NCI-H1417 (cell line): ENCODE results near the gene ZNF799.
"Not testable (repeated sequence)": the region's sequence is repeated elsewhere in the genome, so short reads cannot be mapped to it uniquely, and the experiment has no call there.

Source experiments
- DNase-seq, 3 experiments: peaks; one replicate each; lab custom pipeline; 2025; lab: John Stamatoyannopoulos, UW

ZNF799 gene

GRCh38 chr19:12364391-12365235 lies 36.5 kb downstream of the ZNF799 start:
- DNase-seq: peak in 1 of 3 experiments; percentile 54

DNA sequence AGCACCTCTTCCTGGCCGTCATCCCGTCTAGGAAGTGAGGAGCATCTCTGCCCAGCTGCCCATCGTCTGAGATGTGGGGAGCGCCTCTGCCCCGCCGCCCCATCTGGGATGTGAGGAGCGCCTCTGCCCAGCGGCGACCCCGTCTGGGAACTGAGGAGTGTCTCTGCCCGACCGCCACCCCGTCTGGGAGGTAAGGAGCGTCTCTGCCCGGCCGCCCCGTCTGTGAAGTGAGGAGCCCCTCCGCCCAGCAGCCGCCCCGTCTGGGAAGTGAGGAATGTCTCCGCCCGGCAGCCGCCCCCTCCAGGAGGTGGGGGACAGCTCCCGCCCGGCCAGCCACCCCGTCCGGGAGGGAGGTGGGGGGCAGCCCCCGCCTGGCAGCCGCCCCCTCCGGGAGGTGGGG lies 38.8 kb downstream of the ZNF799 start:
- DNase-seq: not testable (repeated sequence)

DNA sequence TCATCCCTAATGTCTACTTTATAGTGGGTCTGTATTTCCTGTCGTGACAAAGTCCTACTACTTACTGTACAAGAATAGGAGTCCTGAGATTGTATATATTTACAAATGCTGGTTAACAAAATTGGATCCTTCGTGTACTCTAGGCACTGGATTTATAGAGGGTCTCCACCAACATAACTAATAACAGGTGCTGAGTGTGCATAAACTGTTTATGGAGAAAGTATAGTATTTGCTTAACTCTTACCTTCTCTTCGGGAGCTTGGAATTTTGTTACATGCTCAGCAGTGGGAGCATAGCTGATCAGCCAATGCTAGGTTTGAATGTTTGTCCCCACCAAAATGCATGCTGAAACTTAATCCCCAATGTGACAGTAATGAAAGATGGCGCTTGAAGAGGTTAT lies 47.7 kb downstream of the ZNF799 start:
- DNase-seq: no peak

GRCh38 chr19:12350890-12351197 lies 50.2 kb downstream of the ZNF799 start:
- DNase-seq: no peak

GRCh38 chr19:12350185-12350889 lies 50.7 kb downstream of the ZNF799 start:
- no peak for DNase-seq

DNA sequence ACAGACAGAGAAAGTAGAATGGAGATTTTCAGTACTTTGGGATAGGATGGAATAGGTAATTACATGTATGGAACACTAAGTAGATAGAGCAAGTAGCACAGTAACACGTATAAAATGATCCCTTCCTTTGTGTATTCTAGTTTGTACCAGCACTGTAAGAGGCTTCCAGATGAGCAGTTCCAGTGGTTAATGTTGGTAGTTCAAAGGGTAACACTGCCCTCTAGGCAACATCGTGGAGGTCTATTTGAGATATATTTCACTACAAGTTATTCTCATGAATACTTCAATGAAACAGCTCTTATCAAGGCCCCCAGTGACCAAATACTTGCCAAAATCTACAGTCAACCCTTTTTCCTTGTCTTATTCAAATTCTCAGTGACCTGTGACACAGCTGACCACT lies 54.2 kb downstream of the ZNF799 start:
- peak in 1 of 3 experiments; percentile 19 for DNase-seq

DNA sequence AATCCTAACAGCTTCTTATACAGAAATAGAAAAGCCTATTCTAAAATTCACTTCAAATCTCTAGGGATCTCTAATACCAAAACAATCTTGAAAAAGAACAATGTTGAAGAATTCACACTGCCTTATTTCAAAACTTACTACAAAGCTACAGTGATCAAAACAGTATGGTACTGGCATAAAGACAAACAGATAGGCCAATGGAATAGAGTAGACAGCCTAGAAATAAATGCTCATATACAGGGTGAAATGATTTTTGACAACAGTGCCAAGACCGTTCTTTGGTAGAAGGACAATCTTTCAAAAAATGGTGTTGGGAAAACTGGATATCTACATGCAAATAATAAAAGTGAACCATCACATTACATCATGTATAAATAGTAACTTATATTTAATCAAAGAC lies 55.9 kb downstream of the ZNF799 start:
- no peak for DNase-seq
